ENCODE results near the gene BID. TPM values are rescaled to one million over a fixed set of nuclear protein-coding genes. Genes with fewer than 3 reads are reported as not detected.

BID gene
- polyA plus RNA-seq, 1 donor from 2014 or later, result 88.6 TPM

- Histone ChIP-seq H3F3A (ENCODE audit: insufficient read depth, low read length, poor library complexity, severe bottlenecking) (no peaks in the 10 kb centered on the region), H4K20me1 (ENCODE audit: insufficient read depth) (no peaks in the 10 kb centered on the region), H3K36me3 (ENCODE audit: insufficient read depth, low read length) (no peaks in the 10 kb centered on the region), H3K79me2 (replicated peaks; ENCODE audit: insufficient read depth, low read length) (peaks cover 5% of the 10 kb centered on the region), H2AFZ (ENCODE audit: low read depth, low read length) (no peak overlapping the region), H3K9me3 (ENCODE audit: low read length) (no peaks in the 10 kb centered on the region), H3K9ac (ENCODE audit: low read length) (no peak overlapping the region), H3K9me2 (ENCODE audit: insufficient read depth, low read length) (no peaks in the 10 kb centered on the region), H3K27ac (ENCODE audit: low read length) (no peak overlapping the region), H3K27me3 (ENCODE audit: insufficient read depth, low read depth, low read length) (no peaks in the 10 kb centered on the region), H3K4me3 (ENCODE audit: low read length) (no peak overlapping the region), H3K4me2 (ENCODE audit: low read length) (no peak overlapping the region)
- TF ChIP-seq EP300 (conservative IDR thresholded peaks at IDR 0.05; ENCODE audit: poor library complexity, severe bottlenecking), result no peak
- no peak for TF ChIP-seq POLR2AphosphoS5 (IDR thresholded peaks at IDR 0.05)
- no peak for TF ChIP-seq REST (IDR thresholded peaks at IDR 0.05; ENCODE audit: borderline replicate concordance)
- TF ChIP-seq SMC3 (conservative IDR thresholded peaks at IDR 0.05; ENCODE audit: poor library complexity), result no peak
- TF ChIP-seq MXI1 (conservative IDR thresholded peaks at IDR 0.05; ENCODE audit: poor library complexity, severe bottlenecking), result no peak
- no peak for TF ChIP-seq CTCF (IDR thresholded peaks at IDR 0.05; ENCODE audit: poor library complexity, severe bottlenecking)
- no peak for TF ChIP-seq TAF1 (IDR thresholded peaks at IDR 0.05; ENCODE audit: low read depth)
- TF ChIP-seq RAD21 (conservative IDR thresholded peaks at IDR 0.05), result no peak
- no peak for TF ChIP-seq EZH2 (IDR thresholded peaks at IDR 0.05; ENCODE audit: borderline replicate concordance, insufficient read depth, low read length, poor library complexity, severe bottlenecking)
Observed at GRCh38 chr22:17775781-17776465, 1.7 kb upstream of the BID start.

GRCh38 chr22:17774926-17775685, 837 bp upstream of the BID start:
- Histone ChIP-seq H3K36me3 (ENCODE audit: insufficient read depth, low read length) (no peaks in the 10 kb centered on the region), H3K9me3 (ENCODE audit: low read length) (no peaks in the 10 kb centered on the region), H3K9ac (ENCODE audit: low read length) (peak overlapping the region; percentile 77), H3K4me2 (ENCODE audit: low read length) (peak overlapping the region; percentile 55), H3F3A (ENCODE audit: insufficient read depth, low read length, poor library complexity, severe bottlenecking) (no peaks in the 10 kb centered on the region), H3K27ac (ENCODE audit: low read length) (no peak overlapping the region), H3K9me2 (ENCODE audit: insufficient read depth, low read length) (no peaks in the 10 kb centered on the region), H3K4me3 (ENCODE audit: low read length) (peak overlapping the region; percentile 58), H2AFZ (ENCODE audit: low read depth, low read length) (no peak overlapping the region), H4K20me1 (ENCODE audit: insufficient read depth) (no peaks in the 10 kb centered on the region), H3K79me2 (replicated peaks; ENCODE audit: insufficient read depth, low read length) (peaks cover 5% of the 10 kb centered on the region), H3K27me3 (ENCODE audit: insufficient read depth, low read depth, low read length) (no peaks in the 10 kb centered on the region)
- TF ChIP-seq CTCF (IDR thresholded peaks at IDR 0.05; ENCODE audit: poor library complexity, severe bottlenecking) (no peak), REST (IDR thresholded peaks at IDR 0.05; ENCODE audit: borderline replicate concordance) (no peak), POLR2AphosphoS5 (IDR thresholded peaks at IDR 0.05) (no peak), EP300 (conservative IDR thresholded peaks at IDR 0.05; ENCODE audit: poor library complexity, severe bottlenecking) (no peak), RAD21 (conservative IDR thresholded peaks at IDR 0.05) (no peak), MXI1 (conservative IDR thresholded peaks at IDR 0.05; ENCODE audit: poor library complexity, severe bottlenecking) (no peak), TAF1 (IDR thresholded peaks at IDR 0.05; ENCODE audit: low read depth) (no peak), SMC3 (conservative IDR thresholded peaks at IDR 0.05; ENCODE audit: poor library complexity) (no peak), EZH2 (IDR thresholded peaks at IDR 0.05; ENCODE audit: borderline replicate concordance, insufficient read depth, low read length, poor library complexity, severe bottlenecking) (no peak)

Measured in neural cell (in vitro differentiated cells).